Measurements from ENCODE around the gene SMARCA4.
A peak's percentile ranks its signal among the peaks of the same experiment; 100 is the strongest.
"Not testable (repeated sequence)": the region's sequence is repeated elsewhere in the genome, so short reads cannot be mapped to it uniquely, and the experiment has no call there.

Gene SMARCA4

GRCh38 chr19:11078893-11079292 lies 118.1 kb downstream of the SMARCA4 start:
- FAIRE-seq: no peak

DNA sequence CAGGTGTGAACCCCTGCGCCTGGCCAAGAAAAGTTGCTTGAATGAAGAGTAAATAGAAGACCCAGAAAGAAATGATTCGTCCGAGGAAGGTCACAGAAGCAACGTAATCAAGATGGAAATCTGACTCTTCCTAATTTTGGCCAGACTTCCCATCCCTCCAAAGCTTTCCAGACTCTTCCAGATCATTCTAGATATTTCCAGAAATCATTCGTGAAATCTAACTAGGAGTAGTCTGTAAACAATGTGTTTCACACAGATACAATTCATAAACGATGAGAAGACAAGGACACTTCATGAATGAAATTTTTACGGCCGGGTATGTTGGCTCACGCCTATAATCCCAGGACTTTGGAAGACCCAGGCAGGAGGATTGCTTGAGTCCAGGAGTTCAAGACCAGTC lies 119.2 kb downstream of the SMARCA4 start:
- no peak for FAIRE-seq

GRCh38 chr19:11087870-11088505 lies 127.2 kb downstream of the SMARCA4 start:
- FAIRE-seq: no peak

GRCh38 chr19:11088506-11089253 lies 127.8 kb downstream of the SMARCA4 start:
- no peak for FAIRE-seq

DNA sequence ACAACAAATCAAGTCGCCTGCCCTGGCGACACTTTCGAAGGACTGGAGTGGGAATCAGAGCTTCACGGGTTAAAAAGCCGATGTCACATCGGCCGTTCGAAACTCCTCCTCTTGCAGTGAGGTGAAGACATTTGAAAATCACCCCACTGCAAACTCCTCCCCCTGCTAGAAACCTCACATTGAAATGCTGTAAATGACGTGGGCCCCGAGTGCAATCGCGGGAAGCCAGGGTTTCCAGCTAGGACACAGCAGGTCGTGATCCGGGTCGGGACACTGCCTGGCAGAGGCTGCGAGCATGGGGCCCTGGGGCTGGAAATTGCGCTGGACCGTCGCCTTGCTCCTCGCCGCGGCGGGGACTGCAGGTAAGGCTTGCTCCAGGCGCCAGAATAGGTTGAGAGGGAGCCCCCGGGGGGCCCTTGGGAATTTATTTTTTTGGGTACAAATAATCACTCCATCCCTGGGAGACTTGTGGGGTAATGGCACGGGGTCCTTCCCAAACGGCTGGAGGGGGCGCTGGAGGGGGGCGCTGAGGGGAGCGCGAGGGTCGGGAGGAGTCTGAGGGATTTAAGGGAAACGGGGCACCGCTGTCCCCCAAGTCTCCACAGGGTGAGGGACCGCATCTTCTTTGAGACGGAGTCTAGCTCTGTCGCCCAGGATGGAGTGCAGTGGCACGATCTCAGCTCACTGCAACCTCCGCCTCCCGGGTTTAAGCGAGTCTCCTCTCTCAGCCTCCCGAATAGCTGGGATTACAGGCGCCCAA lies 128.6 kb downstream of the SMARCA4 start, which contains the start of gene LDLR:
Gene LDLR (plus strand): TSS at position 210 of the 760 bp plus-strand sequence. CDS start 86 bp downstream, at position 296.
- peak; percentile 68 for FAIRE-seq

GRCh38 chr19:11090014-11090263 lies 129.1 kb downstream of the SMARCA4 start:
- not testable (repeated sequence) for FAIRE-seq

GRCh38 chr19:11090264-11090996 lies 129.6 kb downstream of the SMARCA4 start:
- no peak for FAIRE-seq

GRCh38 chr19:11090997-11091702 lies 130.3 kb downstream of the SMARCA4 start:
- no peak for FAIRE-seq

GRCh38 chr19:11091703-11092153 lies 130.9 kb downstream of the SMARCA4 start:
- no peak for FAIRE-seq

- FAIRE-seq: no peak
Observed at GRCh38 chr19:11092181-11092538, 131.3 kb downstream of the SMARCA4 start.

DNA sequence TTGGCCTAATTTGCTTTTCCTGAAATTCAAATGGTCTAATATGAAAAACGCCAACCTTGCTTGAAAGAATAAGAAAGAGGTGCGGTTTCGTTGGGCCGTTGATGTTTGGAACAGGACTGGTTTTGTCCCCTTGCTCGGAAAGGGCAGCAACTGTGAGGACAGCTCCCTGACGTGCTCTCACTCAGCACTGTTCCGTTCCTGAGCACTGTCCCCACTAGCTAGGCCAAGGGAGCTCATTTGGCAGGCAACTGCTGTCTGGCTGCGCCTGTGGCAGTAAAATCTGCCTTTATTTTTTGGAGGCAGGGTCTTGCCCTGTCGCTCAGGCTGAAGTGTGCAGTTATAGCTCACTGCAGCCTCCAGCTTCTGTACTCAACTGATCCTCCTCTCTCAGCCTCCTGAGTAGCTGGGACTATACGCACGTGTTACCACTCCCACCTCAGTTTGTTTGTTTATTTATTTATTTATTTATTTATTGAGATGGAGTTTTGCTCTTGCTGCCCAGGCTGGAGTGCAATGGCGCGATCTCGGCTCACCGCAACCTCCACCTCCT lies 132.9 kb downstream of the SMARCA4 start:
- FAIRE-seq: no peak

GRCh38 chr19:11094520-11094894 lies 133.7 kb downstream of the SMARCA4 start:
- no peak for FAIRE-seq

GRCh38 chr19:11096210-11096841 lies 135.5 kb downstream of the SMARCA4 start:
- no peak for FAIRE-seq

GRCh38 chr19:11097367-11097766 lies 136.5 kb downstream of the SMARCA4 start:
- not testable (repeated sequence) for FAIRE-seq

GRCh38 chr19:11098327-11098726 lies 137.5 kb downstream of the SMARCA4 start:
- no peak for FAIRE-seq

- no peak for FAIRE-seq
Observed at GRCh38 chr19:11098861-11099260, 138.0 kb downstream of the SMARCA4 start.

- no peak for FAIRE-seq
Observed at GRCh38 chr19:11100049-11100448, 139.2 kb downstream of the SMARCA4 start.

- FAIRE-seq: no peak
Observed at GRCh38 chr19:11101057-11101456, 140.2 kb downstream of the SMARCA4 start.

DNA sequence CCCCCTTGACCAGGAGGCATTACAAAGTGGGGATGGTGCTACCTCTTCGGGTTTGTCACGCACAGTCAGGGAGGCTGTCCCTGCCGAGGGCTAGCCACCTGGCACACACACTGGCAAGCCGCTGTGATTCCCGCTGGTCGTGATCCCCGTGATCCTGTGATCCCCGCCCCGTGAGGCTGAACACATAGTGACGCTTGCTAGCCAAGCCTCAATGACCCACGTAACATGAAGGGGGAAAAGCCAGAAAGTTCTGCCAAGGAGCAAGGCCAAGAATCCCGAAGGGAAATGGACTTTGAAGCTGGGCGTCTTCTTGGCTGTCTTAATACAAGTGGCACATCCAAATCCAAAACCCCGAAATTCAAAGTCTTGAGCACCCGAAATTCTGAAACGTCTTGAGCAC lies 142.1 kb downstream of the SMARCA4 start:
- FAIRE-seq: no peak

GRCh38 chr19:11103667-11104066 lies 142.8 kb downstream of the SMARCA4 start:
- not testable (repeated sequence) for FAIRE-seq

- no peak for FAIRE-seq
Observed at GRCh38 chr19:11105014-11105636, 144.3 kb downstream of the SMARCA4 start.

Measured in TTC549 (cell line).